ENCODE results near the gene ETDA. TPM values are rescaled to one million over a fixed set of nuclear protein-coding genes. Genes with fewer than 3 reads are reported as not detected.
"Not testable (repeated sequence)": the region's sequence is repeated elsewhere in the genome, so short reads cannot be mapped to it uniquely, and the experiment has no call there.

The ETDA gene
- not detected in 2 replicates for total RNA-seq (2014; rRNA removed; shearing (Covaris generic))

DNA sequence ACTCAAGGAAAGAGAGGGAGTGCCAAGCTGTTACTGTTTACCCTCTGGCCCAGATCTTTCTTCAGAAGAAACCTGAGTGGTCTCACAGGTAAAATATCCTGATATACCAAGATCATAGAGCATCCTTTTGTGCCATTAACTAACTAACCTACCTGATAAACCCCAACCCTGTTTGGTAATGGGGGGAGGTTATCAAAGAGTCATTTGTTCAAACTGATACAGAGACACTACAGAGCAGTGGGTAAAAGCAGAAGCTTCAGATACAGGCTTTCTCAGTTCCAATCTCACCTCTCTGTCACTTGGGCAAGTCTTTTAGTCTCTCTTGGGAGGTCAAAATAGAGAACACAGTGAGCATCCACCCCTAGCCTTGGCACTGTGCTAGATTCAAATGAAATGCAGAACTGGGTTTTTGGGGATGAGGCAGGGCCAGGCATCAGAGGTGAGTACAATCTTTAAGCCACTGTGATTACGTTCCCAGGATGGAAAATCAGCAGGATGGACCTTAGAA, at the start of gene ETDA:
ETDA (plus strand) TSS at position 51 of the 508 bp plus-strand sequence. CDS start 1,216 bp downstream, outside the sequence.
- not testable (repeated sequence) for DNase-seq (ENCODE audit: low spot score)

DNA sequence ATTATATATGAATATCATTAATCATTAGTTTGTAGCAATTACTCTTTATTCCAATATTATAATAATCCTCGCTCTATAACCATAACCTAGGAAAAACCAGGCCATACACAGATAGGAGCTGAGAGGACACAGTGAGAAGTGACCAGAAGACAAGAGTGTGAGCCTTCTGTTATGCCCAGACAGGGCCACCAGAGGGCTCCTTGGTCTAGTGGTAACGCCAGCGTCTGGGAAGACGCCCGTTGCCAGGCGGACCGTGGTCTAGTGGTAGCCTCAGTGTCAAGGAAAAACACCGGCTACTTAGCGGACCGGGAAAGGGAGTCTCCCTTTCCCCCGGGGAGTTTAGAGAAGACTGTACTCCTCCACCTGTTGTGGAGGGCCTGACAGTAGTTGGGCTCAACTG, 45.4 kb upstream of the ETDA start:
- not testable (repeated sequence) for DNase-seq (ENCODE audit: low spot score)

DNA sequence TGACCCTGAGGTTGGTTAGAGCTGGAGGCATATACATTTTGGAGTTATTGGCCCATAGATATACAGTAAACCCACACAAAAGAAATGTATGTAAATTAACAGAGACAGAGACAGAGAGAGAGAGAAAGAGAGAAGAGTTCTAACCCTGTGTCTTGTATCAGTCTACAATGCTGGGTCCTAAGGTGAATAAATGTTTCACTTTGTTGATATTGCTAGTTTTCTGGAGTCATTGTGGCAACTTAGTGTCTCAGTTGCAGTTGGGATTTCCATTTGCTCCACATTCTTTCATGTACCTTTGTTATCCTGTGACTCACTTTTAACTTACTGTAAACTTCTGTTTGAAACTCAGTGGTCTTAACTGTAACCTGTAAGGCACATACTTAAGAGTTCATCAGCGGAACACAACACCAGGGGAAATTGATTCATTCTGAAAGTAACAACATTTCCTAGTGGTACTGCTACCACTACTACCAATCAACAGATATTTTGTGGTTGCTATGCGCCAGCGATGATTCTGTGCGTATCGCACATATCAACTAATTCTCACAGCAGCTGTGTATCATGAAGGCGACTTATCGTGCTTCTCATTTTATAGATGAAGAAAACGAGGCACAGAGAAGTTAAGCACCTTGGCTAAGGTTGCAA, 38.5 kb upstream of the ETDA start:
- no peak for DNase-seq (ENCODE audit: low spot score)

DNA sequence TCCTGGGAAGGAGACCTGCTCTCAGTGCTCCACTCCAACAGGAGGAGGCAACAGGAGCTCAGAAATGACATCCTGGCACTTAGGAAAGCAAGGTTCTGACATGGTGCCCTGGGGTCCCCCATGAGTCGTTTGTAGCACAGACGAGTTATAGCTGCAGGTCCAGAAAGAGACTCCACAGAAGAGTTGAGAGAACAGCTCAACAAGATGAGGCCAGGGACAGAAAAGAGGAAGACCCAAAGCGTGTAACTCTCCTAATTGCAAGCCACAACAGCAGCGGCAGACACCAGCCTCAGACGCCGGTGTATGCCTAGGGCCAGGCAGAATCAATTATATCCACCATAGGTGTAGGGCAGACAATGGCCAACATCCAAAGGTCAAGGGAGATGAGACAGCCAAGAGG, 5.9 kb upstream of the ETDA start:
- DNase-seq (ENCODE audit: low spot score): not testable (repeated sequence)

DNA sequence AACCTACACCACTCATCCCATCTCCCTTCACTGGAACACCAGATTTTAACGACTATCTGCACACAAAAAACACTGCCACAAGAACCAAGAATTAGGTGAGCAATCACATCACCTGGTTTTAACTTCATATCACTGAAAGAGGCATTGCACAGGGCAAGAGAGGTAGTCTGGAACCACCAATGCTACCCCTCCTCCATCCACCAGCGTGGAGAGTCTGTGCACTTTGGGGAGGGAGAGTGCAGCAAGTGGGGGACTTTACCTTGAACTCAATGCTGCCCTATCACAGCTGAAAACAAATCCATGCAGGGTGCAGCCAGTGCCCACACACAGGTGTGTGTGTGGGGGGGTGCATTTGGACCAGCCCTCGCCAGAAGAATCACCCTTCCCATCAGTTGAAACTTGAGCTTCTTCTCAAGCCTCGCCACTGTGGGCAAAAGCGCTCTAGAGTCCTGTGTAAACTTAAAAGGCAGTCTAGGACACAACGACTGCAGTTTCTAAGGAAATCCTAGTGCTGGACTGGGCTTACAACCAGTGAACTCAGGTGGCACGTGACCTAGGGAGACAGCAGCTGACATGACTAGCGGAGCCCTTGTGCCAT, 4.3 kb downstream of the ETDA start:
- not testable (repeated sequence) for DNase-seq (ENCODE audit: low spot score)

DNA sequence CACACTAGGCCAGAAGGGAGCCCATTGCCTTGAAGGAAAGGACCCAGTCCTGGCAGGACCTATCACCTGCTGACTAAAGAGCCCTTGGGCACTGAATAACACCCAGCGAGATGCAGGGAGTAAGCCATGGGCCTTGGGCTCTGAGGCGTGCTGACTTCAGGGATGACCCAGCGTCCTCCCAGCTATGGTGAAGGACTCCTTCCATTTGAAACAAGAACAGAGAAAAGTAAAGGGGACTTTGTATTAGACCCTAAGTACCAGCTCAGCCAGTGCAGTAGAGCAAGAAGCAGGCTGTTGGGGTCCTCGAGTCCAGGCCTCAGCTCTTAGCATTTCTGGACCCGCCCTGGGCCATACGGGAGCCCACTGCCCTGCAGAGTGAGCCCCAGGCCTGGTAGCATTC, 5.1 kb downstream of the ETDA start:
- no peak for DNase-seq (ENCODE audit: low spot score)

DNA sequence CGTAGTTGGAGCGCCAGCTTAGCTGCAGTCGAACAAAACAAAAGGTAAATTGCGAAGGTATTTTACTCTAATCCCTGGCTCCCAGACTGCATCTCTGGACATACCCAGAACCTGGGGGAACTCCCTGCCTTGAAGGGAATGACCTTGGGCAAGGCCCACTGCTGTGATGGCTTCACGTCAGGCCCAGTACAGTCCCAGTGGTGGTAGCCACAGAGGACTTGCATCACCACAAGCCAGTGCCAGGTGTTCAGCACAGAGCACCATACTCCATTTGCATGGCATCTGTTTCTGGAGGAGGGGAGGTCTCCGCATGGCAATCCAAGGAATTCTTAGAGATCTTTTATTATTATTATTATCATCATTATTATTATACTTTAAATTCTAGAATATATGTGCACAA, 5.6 kb downstream of the ETDA start:
- no peak for DNase-seq (ENCODE audit: low spot score)

DNA sequence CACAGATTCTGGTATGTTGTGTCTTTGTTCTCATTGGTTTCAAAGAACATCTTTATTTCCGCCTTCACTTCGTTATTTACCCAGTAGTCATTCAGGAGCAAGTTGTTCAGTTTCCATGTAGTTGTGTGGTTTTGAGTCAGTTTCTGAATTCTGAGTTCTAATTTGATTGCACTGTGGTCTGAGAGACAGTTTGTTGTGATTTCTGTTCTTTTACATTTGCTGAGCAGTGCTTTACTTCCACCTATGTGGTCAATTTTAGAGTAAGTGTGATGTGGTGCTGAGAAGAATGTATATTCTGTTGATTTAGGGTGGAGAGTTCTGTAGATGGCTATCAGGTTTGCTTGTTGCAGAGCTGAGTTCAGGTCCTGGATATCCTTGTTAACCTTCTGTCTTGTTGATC, 9.1 kb downstream of the ETDA start:
- DNase-seq (ENCODE audit: low spot score): not testable (repeated sequence)

DNA sequence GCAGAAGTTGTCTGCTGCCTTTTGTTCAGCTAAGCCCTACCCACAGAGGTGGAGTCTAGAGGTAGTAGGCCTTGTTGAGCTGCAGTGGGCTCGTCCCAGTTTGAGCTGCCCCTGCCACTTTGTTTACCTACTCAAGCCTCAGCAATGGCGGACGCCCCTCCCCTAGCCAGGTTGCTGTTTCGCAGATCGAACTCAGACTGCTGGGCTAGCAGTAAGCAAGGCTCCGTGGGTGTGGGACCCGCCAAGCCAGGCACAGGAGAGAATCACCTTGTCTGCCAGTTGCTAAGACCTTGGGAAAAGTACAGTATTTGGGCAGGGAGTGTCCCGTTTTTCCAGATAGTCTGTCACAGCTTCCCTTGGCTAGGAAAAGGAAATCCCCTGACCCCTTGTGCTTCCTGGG, 11.5 kb downstream of the ETDA start:
- not testable (repeated sequence) for DNase-seq (ENCODE audit: low spot score)

DNA sequence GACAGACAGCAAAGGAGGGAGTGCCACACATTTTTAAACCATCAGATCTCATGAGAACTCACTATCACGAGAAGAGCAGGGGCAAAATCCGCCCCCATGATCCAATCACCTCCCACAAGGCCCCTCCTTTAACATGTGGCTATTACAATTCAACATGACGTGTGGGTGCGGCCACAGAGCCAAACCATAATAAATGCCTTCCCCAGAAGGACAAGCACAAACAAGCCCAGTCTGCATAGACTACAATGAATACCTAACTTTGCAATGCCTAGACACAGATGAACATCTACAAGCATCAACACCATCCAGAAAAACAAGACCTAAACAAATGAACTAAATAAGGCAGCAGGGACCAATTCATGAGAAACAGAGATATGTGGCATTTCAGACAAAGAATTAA, 12.3 kb downstream of the ETDA start:
- no peak for DNase-seq (ENCODE audit: low spot score)

DNA sequence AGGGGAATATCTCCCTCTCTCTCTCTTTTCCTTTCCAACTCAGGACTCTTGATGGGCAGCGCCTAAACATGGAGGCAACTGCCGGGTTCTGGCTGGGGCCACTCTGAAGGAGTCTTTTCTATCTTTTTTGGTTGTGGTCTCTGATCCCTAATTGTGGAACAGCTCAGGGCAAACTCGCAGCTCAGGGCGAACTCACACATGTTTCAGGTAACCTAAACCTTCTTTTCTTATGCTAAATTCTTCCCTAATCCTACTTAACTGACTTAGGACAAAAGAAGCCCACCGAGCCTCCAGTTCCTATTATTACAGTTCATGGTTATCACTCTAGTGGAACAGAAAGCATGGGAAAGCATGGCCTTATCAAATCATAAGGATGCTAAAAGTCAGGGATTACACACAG, 21.3 kb downstream of the ETDA start:
- DNase-seq (ENCODE audit: low spot score): no peak

DNA sequence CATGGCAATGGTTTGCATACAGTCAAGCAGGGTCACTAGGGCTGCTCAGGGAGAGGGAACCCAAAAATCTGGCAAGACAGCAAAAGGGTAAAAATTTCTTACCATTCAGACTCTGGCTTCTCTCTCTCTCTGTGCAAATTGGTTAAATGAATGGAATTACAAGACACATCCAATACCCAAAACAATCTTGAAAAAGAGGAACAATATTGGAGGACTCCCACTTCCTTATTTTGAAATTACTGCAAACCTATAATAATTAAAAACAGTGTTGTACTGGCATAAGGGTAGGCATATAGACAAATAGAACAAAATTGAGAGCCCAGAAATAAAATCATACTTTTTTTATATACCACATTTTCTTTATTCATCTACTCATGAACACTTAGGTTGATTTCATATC, 24.1 kb downstream of the ETDA start:
- no peak for DNase-seq (ENCODE audit: low spot score)

DNA sequence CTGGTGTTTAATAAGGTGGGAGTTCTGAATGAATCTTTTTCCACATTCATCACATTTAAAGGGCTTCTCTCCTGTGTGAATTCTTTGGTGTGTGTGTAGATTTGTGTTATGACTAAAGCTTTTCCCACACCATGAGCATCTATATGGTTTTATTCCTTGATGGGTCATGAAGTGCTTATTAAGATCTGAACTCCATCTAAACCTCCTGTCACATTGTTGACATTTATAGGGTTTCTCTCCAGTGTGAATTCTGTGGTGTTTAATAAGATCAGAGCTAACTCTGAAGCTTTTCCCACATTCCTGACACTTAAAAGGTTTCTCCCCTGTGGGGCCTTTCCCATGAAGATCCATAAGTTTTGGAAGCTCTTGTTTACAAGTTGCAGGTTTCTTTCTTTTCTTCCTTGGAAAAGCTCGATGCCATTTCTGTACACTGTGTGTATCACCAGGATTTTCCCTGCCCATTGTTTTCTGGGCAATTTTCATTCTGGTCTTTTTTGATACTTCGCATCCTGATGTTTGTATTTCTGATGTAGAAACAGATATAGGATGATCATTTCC, 35.5 kb downstream of the ETDA start:
- no peak for DNase-seq (ENCODE audit: low spot score)

DNA sequence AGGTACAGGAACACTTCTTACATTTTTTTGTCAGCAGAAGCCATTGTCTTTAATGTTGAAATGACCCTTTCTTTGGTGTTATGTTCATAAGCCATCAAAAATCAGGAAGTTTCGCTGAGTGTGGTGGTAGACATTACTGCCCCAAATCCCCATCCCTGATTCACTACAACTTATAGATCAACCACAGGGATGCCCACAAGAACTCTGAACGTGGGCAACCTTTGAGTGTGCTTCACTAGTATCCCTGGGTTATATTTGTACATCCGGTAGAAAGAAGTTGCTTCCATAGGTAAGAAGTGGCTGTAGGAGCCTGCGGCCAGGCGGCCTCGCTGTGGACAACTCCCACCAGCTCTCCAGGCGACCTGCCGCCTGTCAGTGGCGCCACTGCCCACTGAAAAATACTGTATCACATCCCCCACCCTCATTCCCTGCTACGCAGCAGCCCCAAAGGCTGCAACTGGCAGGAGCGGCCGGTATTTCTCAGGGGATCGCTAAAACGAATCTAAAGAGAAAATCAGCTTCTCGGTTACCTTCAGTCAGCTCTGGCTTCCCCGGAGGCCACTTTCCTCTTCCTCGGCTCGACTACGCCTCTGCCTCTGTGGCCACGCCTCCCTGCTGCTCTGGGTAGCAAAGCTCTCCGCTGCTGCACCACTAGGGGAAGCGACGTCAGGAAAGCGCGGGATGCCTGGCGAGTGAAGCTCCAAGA, 43.5 kb downstream of the ETDA start:
- DNase-seq (ENCODE audit: low spot score): no peak

DNA sequence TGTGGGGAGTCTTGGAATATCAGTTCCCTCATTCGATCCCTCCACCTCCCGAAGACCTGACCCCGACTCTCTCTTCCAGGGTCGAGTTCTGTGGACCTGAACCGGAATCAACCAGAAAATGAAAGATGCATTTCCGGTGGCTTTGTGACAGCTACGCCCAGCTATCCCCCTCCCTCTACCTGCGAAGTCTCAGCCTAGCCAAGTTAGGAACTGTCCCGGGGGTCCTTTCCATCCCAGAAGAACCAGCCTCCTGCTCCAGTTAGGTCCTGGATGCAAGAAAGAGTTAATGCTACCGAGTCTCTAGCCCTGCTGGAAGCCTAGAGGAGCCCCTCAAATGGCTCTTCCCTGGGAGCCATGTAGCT, 44.1 kb downstream of the ETDA start:
- no peak for DNase-seq (ENCODE audit: low spot score)

DNA sequence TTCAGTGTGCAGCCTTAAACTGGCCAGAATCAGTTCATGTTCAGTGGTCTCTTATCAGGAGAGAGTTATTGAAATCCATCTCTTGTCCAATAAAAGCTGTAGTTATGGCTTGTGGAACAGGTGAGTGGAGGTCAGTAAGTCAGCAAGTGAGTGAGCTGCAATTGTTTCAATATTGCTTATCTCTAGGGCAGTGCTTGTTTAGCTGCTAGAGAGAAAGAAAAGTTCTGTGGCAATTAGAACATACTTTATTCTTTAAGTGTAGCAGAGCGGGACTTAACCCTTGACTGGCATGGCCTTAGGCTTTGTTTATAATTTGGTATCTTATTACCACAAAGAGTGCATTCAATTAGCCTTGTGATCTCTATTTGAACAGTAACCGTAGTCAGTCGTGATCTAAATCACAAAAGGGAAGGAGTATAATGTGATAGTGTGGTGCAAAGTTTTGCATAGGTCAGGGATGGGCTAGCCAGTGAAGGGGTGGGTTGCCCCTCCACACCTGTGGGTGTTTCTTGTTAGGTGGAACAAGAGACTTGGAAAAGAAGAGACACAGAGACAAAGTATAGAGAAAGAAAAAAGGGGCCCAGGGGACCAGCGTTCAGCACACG, 50.5 kb downstream of the ETDA start:
- no peak for DNase-seq (ENCODE audit: low spot score)

Other genes starting within 250 kb of the ETDA start
- 22.1 and 22.9 TPM in 2 replicates for gene RTL8B, start 229.5 kb upstream of the ETDA start, total RNA-seq (2014; rRNA removed; shearing (Covaris generic))
- 42.7 and 63.2 TPM in 2 replicates for gene RTL8C, start 219.7 kb upstream of the ETDA start, total RNA-seq (2014; rRNA removed; shearing (Covaris generic))
- 10.5 and 30.8 TPM in 2 replicates for gene RTL8A, start 199.9 kb upstream of the ETDA start, total RNA-seq (2014; rRNA removed; shearing (Covaris generic))
- 0.12 and 0.27 TPM in 2 replicates for gene SMIM10L2B, start 153.3 kb upstream of the ETDA start, total RNA-seq (2014; rRNA removed; shearing (Covaris generic))
- gene ETDB, start 131.5 kb upstream of the ETDA start, total RNA-seq (2014; rRNA removed; shearing (Covaris generic)): not detected in 2 replicates
- gene CT55, start 80.7 kb upstream of the ETDA start, total RNA-seq (2014; rRNA removed; shearing (Covaris generic)): 0.47 and 0.87 TPM in 2 replicates
- gene ETDC, start 57.4 kb downstream of the ETDA start, total RNA-seq (2014; rRNA removed; shearing (Covaris generic)): not detected in 2 replicates
- 2.9 and 5.2 TPM in 2 replicates for gene ZNF75D, start 92.0 kb downstream of the ETDA start, total RNA-seq (2014; rRNA removed; shearing (Covaris generic))
- 3.5 and 4.2 TPM in 2 replicates for gene ZNF449, start 92.7 kb downstream of the ETDA start, total RNA-seq (2014; rRNA removed; shearing (Covaris generic))
- gene SMIM10L2A, start 169.9 kb downstream of the ETDA start, total RNA-seq (2014; rRNA removed; shearing (Covaris generic)): 0.04 and 0.25 TPM in 2 replicates

Data from H4 (cell line).